NCI-H146 (cell line): Measurements from ENCODE around the gene CRB2.
A peak's percentile ranks its signal among the peaks of the same experiment; 100 is the strongest.

Experiments
- DNase-seq: peaks from one replicate; lab custom pipeline; 2025; lab: John Stamatoyannopoulos, UW

CRB2 gene

DNA sequence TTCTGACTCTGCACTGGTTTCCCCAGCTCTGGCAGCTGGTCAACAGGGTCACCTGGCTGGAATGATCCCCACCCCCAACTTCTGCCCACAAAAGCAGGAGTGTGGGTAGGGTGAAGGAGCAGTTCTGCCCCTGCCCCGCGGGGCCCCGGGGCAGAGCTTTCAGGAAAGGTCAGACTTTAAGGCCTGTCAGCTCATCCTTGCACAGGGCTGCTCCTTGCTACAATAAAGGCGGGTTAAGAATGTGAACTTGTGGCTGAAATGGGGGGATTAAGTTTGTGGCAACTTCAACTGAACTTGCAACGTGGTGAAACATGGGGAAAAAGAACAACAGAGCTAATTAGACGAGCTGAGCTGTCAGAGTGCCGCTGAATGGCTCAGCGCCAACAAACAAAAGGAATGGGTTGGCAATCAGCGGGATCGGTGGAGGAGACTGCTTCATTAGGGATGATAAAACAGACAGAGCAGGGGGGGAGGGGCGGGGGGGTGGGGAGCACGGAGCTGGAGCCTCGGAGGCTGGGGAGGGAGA is 50.8 kb downstream of the CRB2 start:
- peak; percentile 32 for DNase-seq

- DNase-seq = no peak
Measured at GRCh38 chr9:123407217-123407851, 51.3 kb downstream of the CRB2 start.

GRCh38 chr9:123408313-123409262 is 52.6 kb downstream of the CRB2 start:
- no peak for DNase-seq

- no peak for DNase-seq
Measured at GRCh38 chr9:123410281-123410910, 54.4 kb downstream of the CRB2 start.

DNA sequence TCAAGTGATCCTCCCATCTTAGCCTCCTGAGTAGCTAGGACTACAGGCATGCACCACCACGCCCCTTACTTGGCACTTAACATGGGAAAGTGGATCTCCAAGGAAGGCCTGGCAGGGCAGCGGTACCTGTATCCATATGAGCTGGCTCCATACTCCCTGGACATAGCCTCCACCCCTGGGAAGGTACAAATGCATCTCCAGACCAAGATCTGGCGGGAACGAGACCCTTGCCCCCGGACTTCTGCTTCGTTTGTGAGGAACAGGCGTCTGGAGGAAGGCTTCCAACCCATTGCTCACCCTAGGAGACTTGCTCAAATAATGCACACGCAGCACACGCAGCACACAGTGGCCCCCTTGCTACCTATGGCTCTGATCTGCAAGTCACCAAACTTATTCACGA is 55.2 kb downstream of the CRB2 start:
- DNase-seq = no peak

DNA sequence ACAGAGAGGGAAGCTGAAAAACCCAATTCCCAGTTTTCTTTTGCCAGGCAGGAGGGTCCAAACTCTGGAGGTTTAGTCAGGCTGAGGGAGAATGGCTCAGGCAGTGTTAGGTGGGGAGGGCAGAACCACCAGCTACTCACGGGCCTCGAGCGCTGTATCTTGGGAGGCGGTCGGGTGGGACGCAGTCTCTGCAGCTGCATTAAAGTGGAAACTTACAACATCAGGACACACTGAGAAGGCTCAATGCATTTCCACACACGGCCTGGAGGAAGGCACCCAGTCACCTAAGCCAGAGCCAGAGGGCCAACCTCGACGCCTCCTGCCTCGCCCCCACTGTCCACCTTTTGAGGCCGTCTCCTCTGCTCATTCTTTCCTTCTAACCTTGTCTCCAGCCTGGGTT is 55.6 kb downstream of the CRB2 start:
- DNase-seq = no peak

DNA sequence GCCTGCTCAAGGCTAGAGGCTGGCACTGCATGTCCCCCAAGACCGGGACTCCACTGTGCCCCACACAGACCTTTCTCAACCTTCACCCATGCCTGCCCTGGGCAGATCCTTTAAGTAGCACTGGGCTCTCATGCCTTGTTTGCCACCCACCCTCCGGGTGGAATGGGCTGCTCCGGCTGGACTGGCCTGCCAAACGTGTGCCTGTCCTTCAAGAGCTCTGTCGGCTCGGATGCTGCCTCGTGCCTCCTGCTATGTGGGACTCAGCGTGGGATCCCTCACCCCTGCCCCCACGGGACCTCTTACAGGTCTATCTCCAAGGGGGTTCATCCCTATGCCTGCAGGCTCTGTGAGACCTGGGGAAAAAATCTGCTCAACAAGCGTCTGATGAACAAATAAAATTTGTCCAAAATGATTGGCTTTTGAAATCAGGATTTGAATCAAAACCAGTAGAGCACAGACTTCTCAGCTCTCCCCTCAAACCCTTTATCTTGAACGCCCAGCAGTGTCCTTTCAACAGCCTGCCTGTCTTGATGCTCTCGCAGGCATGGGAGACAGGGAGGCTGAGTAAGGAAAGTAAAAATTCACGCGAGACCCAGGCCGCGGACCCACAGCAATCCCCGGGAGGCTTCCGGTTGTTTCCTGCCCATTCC is 56.3 kb downstream of the CRB2 start:
- DNase-seq = no peak

- no peak for DNase-seq
Measured at GRCh38 chr9:123414204-123414603, 58.2 kb downstream of the CRB2 start.

- no peak for DNase-seq
Measured at GRCh38 chr9:123414936-123415930, 59.2 kb downstream of the CRB2 start.

DNA sequence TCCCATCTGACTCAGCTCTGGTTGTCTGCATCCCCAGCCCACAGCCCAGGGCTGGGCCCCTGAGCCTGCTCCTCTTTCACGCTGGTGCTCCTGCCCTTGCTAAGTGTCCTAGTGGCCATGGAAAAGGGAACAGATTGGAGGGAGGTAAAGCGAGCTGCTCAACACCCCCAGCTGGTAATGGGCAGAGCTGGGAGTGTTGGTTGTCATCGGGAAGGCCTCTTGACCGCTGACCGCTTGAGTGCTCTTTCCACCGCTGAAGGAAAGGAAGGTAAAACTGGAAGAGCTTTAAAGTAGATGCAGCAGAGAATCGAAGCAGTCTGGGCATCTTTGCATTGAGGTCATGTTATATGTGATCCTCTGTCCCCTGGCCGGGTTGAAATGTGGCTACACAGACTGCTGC is 60.2 kb downstream of the CRB2 start:
- no peak for DNase-seq

DNA sequence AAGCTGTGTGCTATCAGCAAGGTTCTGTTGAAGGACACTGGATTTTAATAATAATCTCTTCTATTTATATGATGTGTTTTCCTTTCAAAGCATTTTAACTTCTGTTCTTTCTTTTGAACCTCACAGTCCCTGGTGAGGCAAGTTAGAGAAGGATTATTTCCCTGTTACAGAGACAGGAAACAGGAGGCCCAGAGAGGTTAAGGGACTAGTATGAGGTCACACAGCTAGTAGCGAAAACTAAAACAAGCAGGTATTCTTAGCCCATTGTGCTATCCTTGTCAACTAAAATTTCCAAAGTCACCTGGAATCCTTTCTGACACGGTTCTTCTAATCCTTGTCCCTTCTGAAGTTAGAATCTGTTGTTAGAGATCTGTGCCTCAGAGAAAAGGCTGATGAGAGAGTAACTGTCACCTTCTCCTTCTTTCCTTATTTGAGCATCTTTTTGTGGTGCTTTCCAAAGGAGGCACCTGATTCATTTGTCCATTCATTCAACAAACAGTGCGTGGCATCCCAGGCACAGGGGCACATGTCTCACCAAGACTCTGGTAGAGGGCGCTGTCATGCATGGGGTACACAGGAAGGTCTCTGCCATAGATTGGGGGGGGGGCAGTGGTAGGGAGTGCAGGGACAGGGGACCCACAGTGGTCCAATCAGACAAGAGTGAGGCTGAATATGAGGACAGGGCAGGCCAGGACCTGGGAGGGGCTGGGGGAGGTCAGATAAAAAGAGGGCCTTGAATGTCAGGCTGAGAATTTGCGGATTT is 61.5 kb downstream of the CRB2 start:
- DNase-seq = no peak

GRCh38 chr9:123418052-123418430 is 62.0 kb downstream of the CRB2 start:
- no peak for DNase-seq

GRCh38 chr9:123418506-123418905 is 62.5 kb downstream of the CRB2 start:
- no peak for DNase-seq

DNA sequence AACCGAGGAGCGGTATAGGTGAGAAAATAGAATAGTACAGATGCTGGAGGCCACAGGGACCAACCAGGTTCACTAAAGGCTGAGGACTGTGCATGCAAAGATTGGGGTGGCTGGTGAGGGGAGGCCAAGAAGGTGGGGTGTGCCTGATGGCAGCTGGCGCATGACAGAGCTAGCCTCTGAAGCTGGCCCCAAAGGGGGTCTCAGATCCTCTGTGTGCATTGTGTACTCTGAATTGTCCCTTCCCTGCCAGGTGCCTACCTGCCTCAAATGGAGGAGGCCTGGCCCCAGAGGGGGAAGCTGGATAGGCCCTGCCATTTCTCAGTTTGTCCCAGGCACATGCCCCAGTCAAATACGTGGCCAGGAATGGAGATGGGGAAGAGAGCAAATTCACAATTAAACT is 63.1 kb downstream of the CRB2 start:
- DNase-seq = no peak

- no peak for DNase-seq
Measured at GRCh38 chr9:123419721-123420591, 64.0 kb downstream of the CRB2 start.

GRCh38 chr9:123420592-123421111 is 64.7 kb downstream of the CRB2 start:
- no peak for DNase-seq

DNA sequence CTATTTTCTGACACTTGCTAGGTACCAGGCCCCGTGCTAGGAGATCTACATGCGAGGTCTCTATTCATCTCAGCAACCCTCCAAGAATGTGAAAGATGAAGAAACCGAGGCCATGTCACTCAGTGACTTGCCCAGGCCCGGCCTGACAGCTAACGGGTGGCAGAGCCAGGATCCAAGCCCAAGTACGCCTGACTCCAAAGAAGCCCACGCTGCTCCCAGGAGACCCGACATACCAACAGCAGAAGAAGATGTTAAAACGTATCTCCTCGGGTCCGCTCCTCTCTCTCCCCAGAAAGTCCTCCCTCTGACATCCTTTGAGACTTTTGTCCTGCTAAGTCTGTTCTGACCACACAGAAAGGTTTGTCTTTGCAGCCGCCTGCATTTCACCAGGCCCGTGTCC is 65.2 kb downstream of the CRB2 start:
- DNase-seq = no peak

DNA sequence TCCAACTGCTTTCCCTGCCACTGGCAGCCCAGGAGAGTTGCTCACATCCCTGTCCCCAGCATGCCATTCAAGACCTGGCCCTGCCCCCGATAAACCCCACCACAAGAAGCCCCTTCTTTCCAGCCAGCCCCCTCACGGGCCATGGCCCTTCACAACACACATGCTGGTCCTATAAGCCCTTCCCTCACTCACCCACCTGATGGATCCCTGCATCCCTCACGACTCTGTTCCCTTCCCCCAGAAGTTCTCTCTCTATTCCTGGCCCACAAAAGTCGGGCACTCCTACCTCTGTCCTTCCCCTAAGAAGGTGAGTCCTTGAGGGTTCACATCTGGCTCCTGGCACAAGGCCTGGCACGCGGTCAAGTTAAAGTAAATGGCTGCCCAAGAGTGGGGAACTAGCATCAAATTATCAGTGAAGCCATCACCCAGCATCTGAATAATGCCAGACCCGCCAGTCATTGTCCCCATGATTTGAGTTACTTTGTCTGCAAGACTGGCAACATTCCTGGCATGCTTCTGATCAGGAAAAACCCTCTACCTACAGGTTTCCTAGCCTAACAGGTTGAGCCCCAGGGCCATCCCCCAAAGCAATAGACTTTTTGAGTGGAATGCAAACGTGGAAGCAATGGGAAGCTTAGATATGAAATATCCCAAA is 65.9 kb downstream of the CRB2 start:
- no peak for DNase-seq
